ENCODE results near the gene TLCD3A.

GRCh38 chr17:773016-773415, 40.6 kb downstream of the TLCD3A start:
- TF ChIP-seq CTCF (IDR thresholded peaks at IDR 0.05) (no peak), EP300 (IDR thresholded peaks at IDR 0.05) (no peak)

Data from gastroesophageal sphincter (tissue), 3 donors.